ENCODE results near the gene SPATA31E1.
"Not testable (repeated sequence)": the region's sequence is repeated elsewhere in the genome, so short reads cannot be mapped to it uniquely, and the experiment has no call there.

The SPATA31E1 gene

DNA sequence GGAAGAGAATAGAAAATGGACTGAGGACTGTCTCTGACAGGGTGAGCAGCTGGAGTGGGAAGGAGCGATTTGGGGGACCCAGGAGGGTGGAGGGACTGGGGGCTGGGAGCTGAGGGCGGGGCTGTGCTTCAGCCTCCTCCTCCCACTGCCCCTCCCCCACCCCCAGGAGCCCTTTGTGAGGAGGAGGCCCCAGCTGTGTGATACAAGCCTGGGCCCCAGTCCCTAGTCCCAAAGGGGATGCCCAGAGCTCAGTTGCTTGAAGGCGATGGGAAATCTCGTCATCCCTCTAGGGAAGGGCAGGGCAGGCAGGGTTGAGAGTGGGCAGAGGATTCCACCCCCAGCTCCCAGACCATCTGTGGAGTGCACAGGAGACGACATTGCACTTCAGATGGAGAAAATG lies at the start of gene SPATA31E1:
Gene SPATA31E1, plus strand, starts transcription at position 251 of the 400 bp plus-strand sequence. Its CDS starts 15 bp downstream, at position 266.
- no peak for DNase-seq (ENCODE audit: low spot score)

- no peak for DNase-seq (ENCODE audit: low spot score)
Observed at GRCh38 chr9:87834357-87834756, 48.3 kb upstream of the SPATA31E1 start.

- no peak for DNase-seq (ENCODE audit: low spot score)
Observed at GRCh38 chr9:87836536-87836935, 46.1 kb upstream of the SPATA31E1 start.

DNA sequence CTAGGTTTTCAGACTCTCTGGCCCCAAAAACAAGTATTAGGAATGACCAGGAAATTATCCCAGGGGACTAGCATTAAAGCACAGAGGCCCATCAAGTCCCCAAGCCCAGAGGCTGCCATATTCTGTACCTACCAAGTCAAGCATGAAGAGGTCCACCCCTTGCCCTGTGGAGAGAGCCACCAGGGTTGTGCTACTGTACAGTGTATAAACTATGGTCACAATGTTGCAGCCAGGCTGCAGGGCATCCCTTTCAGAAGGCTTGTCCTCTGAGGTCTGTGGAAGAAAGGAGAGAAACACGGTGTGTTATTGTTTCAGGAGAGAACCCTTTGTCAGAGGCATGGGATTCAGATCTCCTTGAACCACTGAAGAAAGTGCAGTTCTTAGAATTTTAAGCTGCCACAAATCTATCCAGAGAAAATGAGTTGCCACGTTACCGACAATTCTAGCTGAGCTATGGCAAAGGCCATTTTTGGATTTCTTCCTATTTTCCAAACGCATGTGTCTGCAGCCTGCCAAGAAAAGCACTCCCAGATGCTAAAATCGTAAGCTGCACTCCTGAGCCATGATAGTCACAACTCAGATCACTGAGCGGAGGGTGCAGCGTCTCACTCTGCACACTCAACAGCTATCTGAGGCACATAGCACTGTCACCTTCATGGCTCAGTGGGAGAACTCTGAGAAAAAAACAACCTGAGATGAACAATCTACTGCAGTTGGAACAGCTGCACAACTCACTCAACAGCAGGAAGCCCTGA lies 45.5 kb upstream of the SPATA31E1 start:
- DNase-seq (ENCODE audit: low spot score): no peak

DNA sequence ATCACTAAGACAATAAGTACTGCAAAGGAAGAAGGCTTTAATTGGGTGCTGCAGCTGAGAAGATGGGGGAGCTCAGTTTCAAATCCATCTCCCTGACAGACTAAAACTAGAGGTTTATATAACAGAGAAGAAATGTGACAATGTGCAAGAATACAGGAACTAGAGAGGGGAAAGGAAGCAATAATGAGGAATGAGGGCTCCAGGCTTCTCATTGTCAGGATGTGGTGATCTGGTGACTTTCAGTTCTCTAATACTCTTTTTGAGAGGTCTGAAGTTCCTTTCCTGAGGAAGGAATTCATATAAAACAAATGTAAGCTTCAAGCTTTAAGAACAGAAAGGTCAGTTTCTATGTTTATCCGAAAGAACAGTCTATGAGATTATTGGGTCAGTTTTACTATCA lies 42.5 kb upstream of the SPATA31E1 start:
- DNase-seq (ENCODE audit: low spot score): no peak

DNA sequence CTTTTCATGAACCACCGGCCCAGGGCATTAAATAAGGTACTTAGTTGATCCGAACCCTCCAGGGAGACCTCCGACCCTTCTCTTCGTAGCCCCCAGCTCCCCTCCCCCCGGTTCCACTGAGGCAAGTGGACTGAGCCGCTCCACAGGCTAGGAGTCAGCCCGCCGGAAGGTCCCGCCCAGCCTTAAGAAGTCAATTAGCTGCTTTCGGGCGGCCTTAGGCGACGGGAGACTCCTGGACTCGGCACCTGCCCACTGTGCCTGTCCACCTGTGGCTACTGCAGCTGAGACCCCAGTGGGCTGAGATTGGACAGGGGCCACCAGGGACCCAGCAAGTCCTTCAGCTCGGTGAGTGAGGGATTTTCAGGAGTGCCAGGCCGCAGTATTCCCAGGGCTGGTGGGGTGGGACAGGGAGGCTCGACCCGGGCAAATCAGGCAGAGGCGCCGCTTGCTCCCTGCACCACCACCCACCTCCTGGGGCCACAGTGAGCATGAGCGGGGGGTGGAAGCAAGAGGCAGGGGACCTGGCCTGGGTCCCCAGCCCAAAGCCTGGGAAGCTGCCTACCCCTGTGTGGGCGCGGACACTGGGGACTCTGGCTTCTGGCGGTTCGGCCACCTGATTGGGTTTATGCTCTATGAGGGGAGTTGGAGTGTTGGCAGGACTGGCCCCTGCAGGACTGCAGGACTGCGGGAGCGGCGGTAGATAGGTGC lies 39.6 kb upstream of the SPATA31E1 start:
- no peak for DNase-seq (ENCODE audit: low spot score)

- no peak for DNase-seq (ENCODE audit: low spot score)
Observed at GRCh38 chr9:87844506-87844905, 38.2 kb upstream of the SPATA31E1 start.

GRCh38 chr9:87847817-87848216 lies 34.9 kb upstream of the SPATA31E1 start:
- not testable (repeated sequence) for DNase-seq (ENCODE audit: low spot score)

- DNase-seq (ENCODE audit: low spot score): no peak
Observed at GRCh38 chr9:87849144-87849758, 33.4 kb upstream of the SPATA31E1 start.

DNA sequence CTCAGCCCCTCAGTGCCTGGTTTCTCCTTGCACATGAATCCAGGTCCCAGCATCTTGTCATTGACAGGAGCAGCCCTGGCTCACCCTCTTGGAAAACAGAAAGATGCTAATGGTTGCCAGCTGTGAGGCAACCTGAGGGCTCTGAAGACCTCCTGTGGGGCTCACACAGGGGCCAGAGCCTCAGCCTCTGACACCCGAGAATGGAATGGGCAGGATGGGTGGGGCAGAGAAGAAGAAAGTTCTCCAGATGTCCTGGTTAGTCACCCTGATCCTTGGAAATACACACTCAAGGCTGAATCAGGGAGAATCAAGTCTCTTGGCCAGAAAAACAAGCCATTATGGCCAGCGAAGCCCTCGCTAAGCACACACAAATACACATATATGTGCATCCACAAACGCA lies 32.3 kb upstream of the SPATA31E1 start:
- no peak for DNase-seq (ENCODE audit: low spot score)

DNA sequence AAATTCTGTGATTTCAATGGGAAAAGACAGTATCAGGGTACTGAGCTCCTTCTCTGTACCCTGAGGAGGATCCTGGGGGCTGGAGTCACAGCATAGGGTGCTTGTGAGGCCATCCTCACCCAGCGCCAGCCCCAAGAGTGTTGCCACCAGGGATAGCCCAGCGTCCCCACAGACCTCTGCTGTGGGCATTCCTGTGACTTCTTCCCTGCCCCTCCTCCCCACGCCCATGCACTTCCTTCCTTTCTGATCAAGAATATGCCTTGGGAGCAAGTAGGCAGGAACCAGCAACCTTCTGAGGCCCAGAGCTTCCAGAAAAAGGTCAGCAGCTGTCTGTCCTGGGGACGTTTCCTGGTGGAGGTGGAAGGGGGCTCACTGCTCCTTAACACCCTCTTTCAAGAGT lies 31.5 kb upstream of the SPATA31E1 start:
- DNase-seq (ENCODE audit: low spot score): not testable (repeated sequence)

DNA sequence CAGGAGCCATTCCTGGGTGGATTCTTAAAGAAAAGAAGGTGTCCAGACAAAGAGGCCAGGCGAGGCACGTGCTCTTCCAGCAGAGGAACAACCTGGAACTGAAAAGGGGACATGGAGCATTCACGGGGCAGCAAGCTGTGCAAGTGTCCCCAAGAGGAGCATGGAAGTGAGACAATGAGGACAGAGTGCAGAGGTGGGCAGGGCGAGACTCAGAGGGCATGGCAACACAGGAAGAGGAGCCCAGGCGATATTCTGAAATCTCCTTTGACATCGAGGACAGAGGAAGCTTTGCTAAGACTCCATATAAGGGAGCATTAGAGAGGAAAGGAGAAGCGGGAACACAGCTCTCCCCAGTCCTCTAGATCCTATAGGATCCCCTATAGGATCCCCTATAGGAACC lies 29.4 kb upstream of the SPATA31E1 start:
- DNase-seq (ENCODE audit: low spot score): no peak

- DNase-seq (ENCODE audit: low spot score): no peak
Observed at GRCh38 chr9:87853876-87854579, 28.6 kb upstream of the SPATA31E1 start.

- no peak for DNase-seq (ENCODE audit: low spot score)
Observed at GRCh38 chr9:87854580-87854955, 28.1 kb upstream of the SPATA31E1 start.

- no peak for DNase-seq (ENCODE audit: low spot score)
Observed at GRCh38 chr9:87855061-87855460, 27.6 kb upstream of the SPATA31E1 start.

DNA sequence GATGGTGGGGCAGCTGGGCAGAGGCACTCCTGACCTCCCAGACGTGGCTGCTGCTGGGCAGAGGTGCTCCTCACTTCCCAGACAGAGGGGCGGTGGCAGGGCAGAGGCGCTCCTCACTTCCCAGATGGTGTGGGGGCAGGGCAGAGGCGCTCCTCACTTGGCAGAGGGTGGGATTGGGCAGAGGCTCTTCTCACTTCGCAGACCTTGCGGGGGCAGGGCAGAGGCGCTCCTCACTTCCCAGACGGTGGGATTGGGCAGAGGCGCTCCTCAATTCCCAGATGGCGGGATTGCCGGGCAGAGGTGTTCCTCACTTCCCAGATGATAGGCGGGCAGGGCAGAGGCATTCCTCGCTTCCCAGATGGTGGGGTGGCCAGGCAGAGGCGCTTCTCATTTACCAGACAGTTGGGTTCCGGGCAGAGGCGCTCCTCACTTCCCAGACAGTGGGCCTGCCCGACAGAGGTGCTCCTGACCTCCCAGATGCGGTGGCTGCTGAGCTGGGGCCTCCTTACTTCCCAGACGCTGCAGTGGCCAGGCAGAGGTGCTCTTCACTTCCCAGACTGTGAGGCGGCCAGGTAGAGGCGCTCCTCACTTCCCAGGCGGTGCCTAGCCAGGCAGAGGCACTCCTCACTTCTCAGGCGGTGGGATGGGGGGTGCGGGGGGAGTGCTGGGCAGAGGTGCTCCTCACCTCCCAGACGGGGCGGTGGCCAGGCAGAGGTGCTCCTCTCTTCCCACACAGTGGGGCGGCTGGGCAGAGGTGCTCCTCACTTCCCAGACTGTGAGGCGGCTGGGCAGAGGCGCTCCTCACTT lies 25.3 kb upstream of the SPATA31E1 start:
- DNase-seq (ENCODE audit: low spot score): no peak

DNA sequence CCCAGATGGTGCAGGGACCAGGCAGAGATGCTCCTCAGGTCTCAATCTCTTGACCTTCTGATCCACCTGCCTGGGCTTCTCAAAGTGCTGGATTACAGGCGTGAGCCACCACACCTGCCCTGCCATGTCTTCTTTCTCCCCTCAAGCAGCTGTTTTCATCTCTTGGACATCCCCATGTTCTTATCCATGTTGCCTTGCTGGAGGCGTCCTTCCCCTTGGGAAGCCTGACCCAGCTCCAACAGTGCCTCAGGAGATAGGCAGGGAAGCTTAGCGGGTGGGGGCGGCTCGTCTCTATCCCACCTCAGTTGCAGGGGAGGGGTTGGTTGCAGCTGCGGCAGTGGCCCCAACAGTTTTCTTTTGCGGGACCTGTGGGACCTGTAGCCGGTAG lies 24.7 kb upstream of the SPATA31E1 start:
- no peak for DNase-seq (ENCODE audit: low spot score)

- no peak for DNase-seq (ENCODE audit: low spot score)
Observed at GRCh38 chr9:87859137-87859536, 23.5 kb upstream of the SPATA31E1 start.

GRCh38 chr9:87859786-87860185 lies 22.9 kb upstream of the SPATA31E1 start:
- no peak for DNase-seq (ENCODE audit: low spot score)

DNA sequence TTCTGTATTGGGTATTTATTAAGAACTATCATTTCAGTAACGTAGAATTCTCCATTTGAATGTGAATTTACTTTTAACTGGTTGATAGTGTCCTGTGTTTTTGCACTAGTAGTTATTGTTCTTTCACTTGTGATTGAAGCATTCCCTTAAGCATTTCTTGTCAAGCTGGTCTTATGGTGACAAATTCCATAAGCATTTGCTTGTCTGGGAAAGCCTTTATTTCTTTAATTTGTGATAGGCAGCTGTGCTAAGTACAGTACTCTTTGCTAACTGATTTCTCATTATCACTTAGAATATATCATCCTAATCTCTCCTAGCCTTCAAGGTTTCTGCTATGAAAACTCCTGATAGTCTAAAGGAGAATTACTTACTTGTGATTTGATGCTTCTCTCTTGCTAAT lies 21.3 kb upstream of the SPATA31E1 start:
- DNase-seq (ENCODE audit: low spot score): no peak

GRCh38 chr9:87862536-87863268 lies 20.0 kb upstream of the SPATA31E1 start:
- no peak for DNase-seq (ENCODE audit: low spot score)
